Mesothelial cell of epicardium (in vitro differentiated cells): Measurements from ENCODE around the gene FAM199X. TPM values are rescaled to one million over a fixed set of nuclear protein-coding genes. Genes with fewer than 3 reads are reported as not detected.
"Not testable (repeated sequence)": the region's sequence is repeated elsewhere in the genome, so short reads cannot be mapped to it uniquely, and the experiment has no call there.

Source experiments
- DNase-seq, 2 experiments: peaks; one replicate each; pipeline ENCODE4 v3.0.0; 2021; ENCODE audit warnings: low spot score in 2 of 2; ENCODE audit not compliant: unreplicated experiment in 2 of 2
- H3K27ac Mint-ChIP-seq: 2 replicates; pipeline ENCODE4 v1.8.0; 2021; ENCODE audit warnings: mixed read lengths
- H3K27me3 Mint-ChIP-seq: 2 replicates; pipeline ENCODE4 v1.8.0; 2021; ENCODE audit warnings: low read depth, mixed read lengths
- H3K36me3 Mint-ChIP-seq: 2 replicates; pipeline ENCODE4 v1.8.0; 2021; ENCODE audit warnings: mixed read lengths
- H3K4me1 Mint-ChIP-seq: 2 replicates; pipeline ENCODE4 v1.8.0; 2021; ENCODE audit warnings: mixed read lengths
- H3K4me3 Mint-ChIP-seq: 2 replicates; pipeline ENCODE4 v1.8.0; 2021; ENCODE audit warnings: mild to moderate bottlenecking, moderate library complexity, mixed read lengths
- H3K9me3 Mint-ChIP-seq: 2 replicates; pipeline ENCODE4 v1.8.0; 2021; ENCODE audit warnings: mixed read lengths
- total RNA-seq: library from RNA; stranded (reverse); gene quantifications from 3 replicates; pipeline ENCODE4 v1.2.1, GENCODE V29; 2021
- TF ChIP-seq, protein P1 (sequence below): fragments of 200-600 bp; sonication (generic); IDR thresholded peaks from one replicate; pipeline ENCODE4 v1.5.0; 2021; ENCODE audit warnings: antibody characterized with exemption; ENCODE audit not compliant: unreplicated experiment

Gene FAM199X
- total RNA-seq, 1 donor from 2014 or later = 17.9 TPM

DNA sequence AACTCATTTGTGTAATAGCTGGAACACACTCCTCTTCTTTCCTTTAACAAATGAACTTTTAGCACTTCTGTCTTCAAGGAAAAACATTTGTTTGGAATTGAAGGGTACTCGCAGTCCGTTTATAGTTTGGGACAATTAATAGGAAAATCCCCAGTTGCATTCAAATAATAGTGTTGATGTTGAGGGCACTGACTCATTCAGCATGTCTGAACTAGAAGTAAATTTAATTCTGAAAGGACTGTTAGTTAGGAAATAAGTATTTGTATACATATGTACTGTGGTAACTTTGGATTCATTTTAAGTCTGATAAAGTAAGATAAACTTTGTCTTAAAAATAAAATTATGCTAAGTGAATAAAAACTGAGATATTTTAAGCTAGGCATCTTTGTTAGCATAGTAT is 27.2 kb downstream of the FAM199X start:
- no peaks in the 10 kb centered on the region for H3K27me3 Mint-ChIP-seq
- TF ChIP-seq, protein P1, sequence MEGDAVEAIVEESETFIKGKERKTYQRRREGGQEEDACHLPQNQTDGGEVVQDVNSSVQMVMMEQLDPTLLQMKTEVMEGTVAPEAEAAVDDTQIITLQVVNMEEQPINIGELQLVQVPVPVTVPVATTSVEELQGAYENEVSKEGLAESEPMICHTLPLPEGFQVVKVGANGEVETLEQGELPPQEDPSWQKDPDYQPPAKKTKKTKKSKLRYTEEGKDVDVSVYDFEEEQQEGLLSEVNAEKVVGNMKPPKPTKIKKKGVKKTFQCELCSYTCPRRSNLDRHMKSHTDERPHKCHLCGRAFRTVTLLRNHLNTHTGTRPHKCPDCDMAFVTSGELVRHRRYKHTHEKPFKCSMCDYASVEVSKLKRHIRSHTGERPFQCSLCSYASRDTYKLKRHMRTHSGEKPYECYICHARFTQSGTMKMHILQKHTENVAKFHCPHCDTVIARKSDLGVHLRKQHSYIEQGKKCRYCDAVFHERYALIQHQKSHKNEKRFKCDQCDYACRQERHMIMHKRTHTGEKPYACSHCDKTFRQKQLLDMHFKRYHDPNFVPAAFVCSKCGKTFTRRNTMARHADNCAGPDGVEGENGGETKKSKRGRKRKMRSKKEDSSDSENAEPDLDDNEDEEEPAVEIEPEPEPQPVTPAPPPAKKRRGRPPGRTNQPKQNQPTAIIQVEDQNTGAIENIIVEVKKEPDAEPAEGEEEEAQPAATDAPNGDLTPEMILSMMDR = no peak
- peaks cover 6% of the 10 kb centered on the region for H3K9me3 Mint-ChIP-seq
- no peak overlapping the region for H3K27ac Mint-ChIP-seq
- DNase-seq = no peak
- no peak overlapping the region for H3K4me3 Mint-ChIP-seq
- H3K4me1 Mint-ChIP-seq = no peaks in the 10 kb centered on the region
- H3K36me3 Mint-ChIP-seq = peaks cover 13% of the 10 kb centered on the region

DNA sequence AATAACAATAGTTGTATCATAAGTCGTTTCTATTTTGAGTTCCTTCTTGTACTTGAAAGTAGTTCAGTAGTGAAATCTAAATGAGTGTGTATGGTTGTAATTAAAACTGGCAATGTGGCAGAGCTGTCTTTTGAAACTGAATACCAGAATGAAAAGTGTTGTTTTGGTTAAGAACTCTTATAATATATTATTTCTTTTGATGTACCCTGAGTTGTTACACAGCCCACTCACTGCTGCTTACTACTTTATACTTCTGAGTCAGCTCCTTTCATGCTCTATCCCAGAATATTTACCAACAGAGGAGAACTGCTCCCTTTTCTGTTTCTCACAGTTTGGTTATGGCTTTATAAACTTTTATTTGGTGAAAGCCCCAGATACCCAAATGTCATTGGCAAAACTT is 28.8 kb downstream of the FAM199X start:
- Mint-ChIP-seq H3K4me1 (no peaks in the 10 kb centered on the region), H3K9me3 (peaks cover 2% of the 10 kb centered on the region), H3K27me3 (no peaks in the 10 kb centered on the region), H3K27ac (no peak overlapping the region), H3K4me3 (no peak overlapping the region), H3K36me3 (peaks cover 4% of the 10 kb centered on the region)
- TF ChIP-seq, protein P1 = no peak
- DNase-seq = no peak

DNA sequence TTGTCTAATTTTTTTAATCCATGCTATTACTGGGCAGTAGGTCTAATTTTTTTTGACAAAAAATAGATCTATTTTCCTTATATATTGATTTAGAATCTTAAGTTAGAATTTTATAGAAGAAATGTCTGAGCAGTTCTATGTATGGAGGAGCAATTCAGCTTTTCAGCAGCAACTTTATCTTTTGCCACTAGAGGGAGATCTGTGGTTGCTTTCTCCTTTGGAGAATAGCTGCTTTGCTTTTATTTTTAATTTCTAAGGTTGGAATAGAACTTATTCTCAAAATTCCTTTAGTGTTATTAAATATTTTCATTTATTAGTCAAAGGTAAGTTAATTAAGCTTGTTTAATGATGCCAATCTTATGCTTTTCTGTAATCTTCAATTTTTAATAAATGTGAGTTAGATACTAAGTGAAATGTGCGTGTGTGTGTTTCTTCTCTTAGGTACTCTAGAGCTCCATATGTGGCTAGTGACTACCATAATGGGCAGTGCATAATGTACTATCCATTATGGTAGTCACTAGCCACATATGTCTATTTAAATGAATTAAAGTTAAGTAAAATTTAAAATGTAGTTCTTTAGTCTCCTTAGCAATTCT is 29.3 kb downstream of the FAM199X start:
- Mint-ChIP-seq H3K4me1 (no peaks in the 10 kb centered on the region), H3K36me3 (peaks cover 2% of the 10 kb centered on the region), H3K27ac (no peak overlapping the region), H3K4me3 (no peak overlapping the region), H3K27me3 (no peaks in the 10 kb centered on the region), H3K9me3 (no peaks in the 10 kb centered on the region)
- TF ChIP-seq, protein P1 = peak; percentile 85
- DNase-seq = no peak

DNA sequence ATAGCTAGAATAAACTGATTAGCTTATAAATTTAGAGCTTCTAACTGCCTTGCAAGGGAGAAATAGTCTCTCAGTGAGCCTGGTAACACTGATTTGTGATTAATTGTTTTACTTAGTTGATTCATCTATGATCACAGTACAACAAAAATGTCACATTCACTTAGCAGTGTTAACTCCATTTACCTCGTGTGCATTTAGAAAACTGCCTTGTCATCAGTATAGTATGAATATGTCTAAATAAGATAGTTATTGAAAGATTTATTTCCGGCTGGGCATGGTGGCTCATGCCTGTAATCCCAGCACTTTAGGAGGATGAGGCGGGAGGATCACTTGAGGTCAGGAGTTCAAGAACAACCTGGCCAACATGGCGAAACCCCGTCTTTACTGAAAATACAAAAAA is 39.3 kb downstream of the FAM199X start:
- TF ChIP-seq, protein P1 = no peak
- Mint-ChIP-seq H3K9me3 (peaks cover 9% of the 10 kb centered on the region), H3K27me3 (peaks cover 7% of the 10 kb centered on the region), H3K36me3 (peaks cover 3% of the 10 kb centered on the region), H3K4me3 (no peak overlapping the region), H3K4me1 (no peaks in the 10 kb centered on the region), H3K27ac (no peak overlapping the region)
- DNase-seq = no peak

DNA sequence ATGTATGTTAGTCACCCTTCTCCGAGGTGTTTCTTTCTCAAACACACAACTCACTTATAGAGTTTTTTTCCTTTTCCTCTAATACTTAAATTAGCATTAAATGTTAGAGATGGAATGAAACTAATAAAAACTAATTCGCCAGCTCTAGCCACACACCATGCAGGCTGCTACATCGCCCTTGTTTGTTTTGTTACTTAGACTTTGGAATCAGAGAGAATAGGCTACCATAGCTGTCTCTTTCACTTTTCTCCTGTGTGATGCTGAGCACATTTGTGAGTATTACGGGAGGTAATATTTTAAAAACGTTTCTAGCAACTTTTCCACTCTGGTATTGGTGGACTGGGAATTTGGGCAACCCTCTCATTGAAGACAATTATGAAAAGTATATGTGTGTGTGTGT is 44.9 kb downstream of the FAM199X start:
- H3K9me3 Mint-ChIP-seq = peaks cover 27% of the 10 kb centered on the region
- H3K27ac Mint-ChIP-seq = no peak overlapping the region
- no peak for DNase-seq
- H3K4me3 Mint-ChIP-seq = no peak overlapping the region
- H3K4me1 Mint-ChIP-seq = no peaks in the 10 kb centered on the region
- no peaks in the 10 kb centered on the region for H3K36me3 Mint-ChIP-seq
- TF ChIP-seq, protein P1 = no peak
- peaks cover 13% of the 10 kb centered on the region for H3K27me3 Mint-ChIP-seq

DNA sequence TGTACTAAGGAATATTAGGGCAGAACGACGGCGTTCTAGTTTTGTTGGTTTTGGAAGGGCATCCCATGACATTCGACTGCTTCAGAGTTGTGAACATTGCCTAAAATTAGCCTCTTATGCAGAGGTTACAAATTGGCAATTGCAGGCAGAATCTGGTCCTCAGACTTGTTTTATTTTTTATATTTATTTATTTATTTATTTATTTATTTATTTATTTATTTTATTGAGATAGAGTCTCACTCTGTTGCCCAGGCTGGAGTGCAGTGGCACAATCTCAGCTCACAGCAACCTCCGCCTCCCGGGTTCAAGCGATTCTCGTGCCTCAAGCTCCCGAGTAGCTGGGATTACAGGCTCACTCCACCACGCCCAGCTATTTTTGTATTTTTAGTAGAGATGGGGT is 63.8 kb downstream of the FAM199X start:
- H3K27ac Mint-ChIP-seq, H3K27me3 Mint-ChIP-seq, H3K4me1 Mint-ChIP-seq, H3K4me3 Mint-ChIP-seq, H3K36me3 Mint-ChIP-seq, DNase-seq: not testable (repeated sequence)
- peaks cover 20% of the 10 kb centered on the region for H3K9me3 Mint-ChIP-seq

Other genes starting within 250 kb of the FAM199X start
- gene TMSB15B, start 203.8 kb upstream of the FAM199X start, total RNA-seq = 20.5 to 25.7 TPM (median 20.9 TPM) in 3 replicates
- not detected in 3 replicates for gene H2BW1, start 152.7 kb upstream of the FAM199X start, total RNA-seq
- 0.11 to 0.20 TPM in 2 of 3 replicates, not detected in the other for gene H2BW2, start 126.5 kb upstream of the FAM199X start, total RNA-seq
- 13.7 to 18.8 TPM (median 16.9 TPM) in 3 replicates for gene TMSB15C, start 90.2 kb upstream of the FAM199X start, total RNA-seq
- 3.6 to 5.4 TPM (median 4.7 TPM) in 3 replicates for gene ZCCHC18, start 53.9 kb upstream of the FAM199X start, total RNA-seq
- 7.2 to 8.5 TPM (median 7.4 TPM) in 3 replicates for gene SLC25A53, start 9.4 kb upstream of the FAM199X start, total RNA-seq
- not detected in 3 replicates for gene ESX1, start 88.5 kb downstream of the FAM199X start, total RNA-seq